HG02840 (cell line): ENCODE data around the gene TAS2R39.
"Not testable (repeated sequence)": the region's sequence is repeated elsewhere in the genome, so short reads cannot be mapped to it uniquely, and the experiment has no call there.

ENCODE experiments used
- ATAC-seq: cut with Tn5 transposase; IDR thresholded peaks from one replicate; pipeline ENCODE4 v1.9.1; 2021; ENCODE audit warnings: mild to moderate bottlenecking, moderate library complexity, moderate number of reproducible peaks; ENCODE audit not compliant: unreplicated experiment, low FRiP score

The TAS2R39 gene

DNA sequence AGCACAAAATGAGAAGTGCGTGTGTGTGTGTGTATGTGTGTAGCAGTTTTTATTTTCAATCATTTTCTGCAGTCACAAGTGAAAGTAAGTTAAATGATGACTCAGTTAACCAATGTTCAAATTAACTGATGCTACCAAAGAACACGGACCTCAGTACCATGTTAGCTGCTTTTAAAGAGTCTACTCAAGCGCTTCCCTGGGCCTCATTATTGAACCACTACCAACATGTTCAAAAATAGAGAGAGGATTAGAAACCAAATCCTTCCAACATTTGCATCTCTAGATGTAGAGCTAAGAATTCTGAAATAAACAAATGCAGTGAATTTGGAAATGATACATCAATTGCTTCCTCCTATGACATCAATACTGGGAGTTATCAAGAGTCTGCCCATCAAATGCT is at the start of gene TAS2R39:
Gene TAS2R39, plus strand, starts transcription at position 396 of the 400 bp plus-strand sequence. Its CDS starts 0 bp downstream, at position 396.
- no peak for ATAC-seq

- ATAC-seq = no peak
These were observed 36.1 kb upstream of the TAS2R39 start for GRCh38 chr7:143147070-143147469.

GRCh38 chr7:143148050-143148449 is 35.2 kb upstream of the TAS2R39 start:
- ATAC-seq = no peak

GRCh38 chr7:143148651-143149050 is 34.6 kb upstream of the TAS2R39 start:
- no peak for ATAC-seq

DNA sequence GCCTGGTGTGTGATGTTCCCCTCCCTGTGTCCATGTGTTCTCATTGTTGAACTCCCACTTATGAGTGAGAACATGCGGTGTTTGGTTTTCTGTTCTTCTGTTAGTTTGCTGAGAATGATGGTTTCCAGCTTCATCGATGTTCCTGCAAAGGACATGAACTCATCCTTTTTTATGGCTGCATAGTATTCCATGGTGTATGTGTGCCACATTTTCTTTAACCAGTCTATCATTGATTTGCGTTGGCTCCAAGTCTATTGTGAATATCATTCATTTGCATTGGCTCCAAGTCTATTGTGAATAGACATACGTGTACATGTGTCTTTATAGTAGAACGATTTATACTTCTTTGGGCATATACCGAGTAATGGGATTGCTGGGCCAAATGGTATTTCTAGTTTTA is 32.5 kb upstream of the TAS2R39 start:
- ATAC-seq = not testable (repeated sequence)

DNA sequence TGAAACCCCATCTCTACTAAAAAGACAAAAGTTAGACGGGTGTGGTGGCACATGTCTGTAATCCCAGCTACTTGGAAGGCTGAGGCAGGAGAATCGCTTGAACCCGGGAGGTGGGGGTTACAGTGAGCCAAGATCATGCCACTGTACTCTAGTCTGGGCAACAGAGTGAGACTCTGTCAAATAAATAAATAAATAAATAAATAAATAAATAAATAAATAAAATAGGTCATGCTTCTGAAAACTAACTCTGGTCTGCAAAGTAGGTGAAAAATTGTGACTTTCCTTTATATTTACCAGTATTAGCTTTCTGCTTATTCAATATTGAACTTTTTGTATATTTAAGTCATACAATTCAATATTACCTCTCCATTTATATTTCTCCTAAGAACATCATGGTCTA is 24.6 kb upstream of the TAS2R39 start:
- ATAC-seq = not testable (repeated sequence)

- no peak for ATAC-seq
These were observed 11.5 kb upstream of the TAS2R39 start for GRCh38 chr7:143171697-143172096.

GRCh38 chr7:143172354-143172753 is 10.9 kb upstream of the TAS2R39 start:
- no peak for ATAC-seq

DNA sequence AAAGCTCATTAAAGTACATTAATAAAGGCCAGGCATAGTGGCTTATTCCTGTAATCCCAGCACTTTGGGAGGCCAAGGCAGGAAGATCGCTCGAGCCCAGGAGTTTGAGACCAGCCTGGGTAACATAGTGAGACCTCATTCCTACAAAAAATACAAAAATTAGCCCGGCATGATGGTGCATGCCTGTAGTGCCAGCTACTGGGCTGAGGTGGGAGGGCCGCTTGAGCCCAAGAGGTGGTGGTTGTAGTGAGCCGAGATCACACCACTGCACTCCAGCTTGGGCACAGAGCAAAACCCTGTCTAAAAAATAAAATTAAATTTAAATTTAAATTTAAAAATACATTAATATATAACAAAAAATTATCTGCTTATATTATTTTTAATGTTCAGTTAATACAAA is 7.1 kb upstream of the TAS2R39 start:
- no peak for ATAC-seq

DNA sequence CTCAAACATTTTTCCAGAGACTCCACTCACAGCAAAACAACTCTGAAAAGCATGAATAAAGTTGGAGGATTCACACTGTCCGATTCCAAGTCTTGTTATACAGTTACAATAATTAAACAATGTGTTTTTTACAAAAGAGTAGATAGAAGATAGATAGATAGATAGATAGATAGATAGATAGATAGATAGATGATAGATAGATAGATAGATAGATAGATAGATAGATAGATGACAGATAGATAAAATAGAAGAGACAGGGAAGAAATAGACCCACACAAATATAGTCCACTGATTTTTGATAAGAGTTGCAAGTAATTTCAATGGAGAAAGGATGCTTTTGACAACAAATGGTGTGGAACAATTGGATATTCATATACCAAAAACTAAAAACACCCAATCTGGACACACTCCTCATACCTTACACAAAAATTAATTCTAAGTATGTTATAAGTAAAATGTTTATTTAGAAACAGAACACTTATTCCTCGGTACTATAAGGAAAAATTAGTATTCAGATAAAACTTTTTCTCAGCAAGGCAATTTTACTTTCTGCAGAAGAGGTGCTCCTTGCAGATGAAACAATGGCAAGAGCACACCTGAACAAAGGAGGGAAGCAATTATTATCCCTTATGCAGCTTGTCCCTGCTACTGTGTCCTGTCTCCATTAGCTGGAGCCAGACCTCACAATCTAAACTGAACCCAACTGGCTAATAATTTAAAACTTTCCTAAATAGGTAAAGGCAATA is 5.7 kb upstream of the TAS2R39 start:
- no peak for ATAC-seq

GRCh38 chr7:143180771-143181170 is 2.4 kb upstream of the TAS2R39 start:
- not testable (repeated sequence) for ATAC-seq

DNA sequence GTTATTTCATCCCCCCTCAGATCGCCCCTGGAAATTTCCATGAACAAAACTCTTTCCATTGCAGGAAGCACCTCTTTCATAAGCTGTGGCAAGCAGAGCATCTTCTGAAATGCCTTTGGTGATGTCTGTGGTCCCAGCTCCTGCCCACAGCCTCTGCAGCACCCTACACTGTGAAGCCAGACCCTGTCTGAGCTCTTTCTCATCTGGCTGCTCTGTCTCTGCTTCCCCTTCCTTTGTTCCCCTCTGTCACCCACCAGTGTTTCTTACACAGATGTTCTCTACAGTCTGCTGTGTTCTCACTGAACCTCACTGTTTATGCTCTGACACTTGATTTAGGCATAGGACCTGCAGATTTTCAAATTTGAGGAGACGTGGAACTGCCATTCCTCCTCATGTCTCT is 1.9 kb upstream of the TAS2R39 start:
- no peak for ATAC-seq

DNA sequence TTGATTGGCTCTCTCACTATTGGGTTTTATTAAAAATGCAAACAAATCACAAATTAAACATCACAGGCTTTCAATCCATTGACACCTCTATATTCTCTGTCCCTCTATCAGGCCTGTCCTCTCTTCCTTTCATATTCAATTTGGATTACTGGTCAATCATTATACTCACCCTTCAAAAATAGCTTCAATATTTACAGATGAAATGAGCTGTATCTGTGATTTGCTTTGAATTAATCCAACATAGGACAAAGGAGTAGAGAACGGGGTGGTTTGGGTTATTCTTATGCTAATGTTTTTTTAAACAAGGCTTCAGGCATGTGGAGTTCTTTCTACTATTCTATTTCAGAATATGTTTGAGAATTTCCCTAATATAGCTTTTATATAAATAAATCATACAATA is 2.3 kb downstream of the TAS2R39 start:
- ATAC-seq = no peak

DNA sequence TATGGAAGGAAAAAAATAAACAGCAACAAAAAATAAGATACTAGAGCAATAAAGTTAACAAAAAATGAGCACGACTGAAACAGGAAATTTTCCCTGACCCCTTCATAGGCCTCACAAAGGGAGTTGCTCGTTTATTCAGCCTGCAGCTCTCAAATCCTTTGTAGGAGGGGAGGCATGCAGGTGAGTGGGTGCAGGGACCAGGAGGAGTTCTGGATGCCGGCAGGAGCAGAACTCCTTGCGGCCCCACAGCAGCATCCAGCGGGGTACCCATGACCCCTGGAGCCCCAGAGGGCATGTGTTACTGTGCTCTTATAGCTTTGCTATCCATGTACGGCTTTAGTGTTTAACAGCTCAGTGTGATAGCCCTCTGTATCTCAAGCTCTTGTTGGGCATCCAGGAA is 5.8 kb downstream of the TAS2R39 start:
- ATAC-seq = no peak

DNA sequence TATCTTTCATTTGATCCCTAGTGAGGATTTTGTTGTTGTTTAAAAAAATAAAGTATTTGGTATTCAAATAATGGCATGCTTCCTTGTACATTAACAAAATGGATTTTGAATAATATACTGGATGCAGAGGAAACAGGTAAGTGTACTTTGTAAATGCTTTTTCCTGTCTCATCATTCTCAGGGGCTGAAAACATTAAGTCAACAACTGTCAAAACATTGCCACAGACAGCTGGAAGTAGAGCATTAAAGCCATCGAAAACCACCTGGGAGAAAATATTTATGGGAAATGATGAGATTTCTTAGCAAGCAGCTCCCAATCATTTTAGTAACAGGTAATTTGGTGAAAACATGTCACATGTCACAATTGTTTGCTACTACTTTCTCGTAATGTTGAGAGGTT is 10.7 kb downstream of the TAS2R39 start:
- no peak for ATAC-seq

DNA sequence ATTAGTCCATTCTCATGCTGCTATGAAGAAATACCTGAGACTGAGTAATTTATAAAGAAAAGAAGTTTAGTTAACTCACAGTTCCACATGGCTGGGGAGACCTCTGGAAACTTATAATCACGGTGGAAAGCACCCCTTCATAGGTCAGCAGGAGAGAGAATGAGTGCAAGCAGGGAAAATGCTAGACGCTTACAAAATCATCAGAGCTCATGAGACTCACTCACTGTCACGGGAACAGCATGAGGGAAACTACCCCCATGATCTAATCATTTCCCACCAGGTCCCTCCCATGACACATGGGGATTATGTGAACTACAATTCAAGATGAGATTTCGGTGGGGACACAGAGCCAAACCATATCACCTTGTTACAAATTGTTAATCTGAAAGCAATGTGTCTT is 15.8 kb downstream of the TAS2R39 start:
- ATAC-seq = no peak

DNA sequence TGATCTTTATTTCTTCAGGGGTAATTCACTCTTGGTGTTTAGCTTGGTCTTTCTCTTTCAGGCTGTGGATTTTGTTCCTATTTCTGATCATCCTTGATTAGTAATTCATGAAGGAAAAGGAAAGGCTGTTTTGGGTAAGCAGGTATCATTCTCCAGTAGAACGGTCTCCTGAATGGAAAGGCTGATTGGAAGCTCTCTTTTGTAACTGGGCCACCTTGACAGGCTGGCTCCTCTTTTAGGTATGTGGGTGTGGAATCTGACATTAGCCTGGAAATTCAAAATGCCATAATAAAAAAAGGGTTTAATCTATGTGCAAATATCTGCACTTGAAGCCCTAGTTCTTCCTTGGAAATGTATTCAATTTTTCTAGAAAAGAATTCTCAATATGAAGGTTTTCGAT is 18.9 kb downstream of the TAS2R39 start:
- ATAC-seq = no peak

DNA sequence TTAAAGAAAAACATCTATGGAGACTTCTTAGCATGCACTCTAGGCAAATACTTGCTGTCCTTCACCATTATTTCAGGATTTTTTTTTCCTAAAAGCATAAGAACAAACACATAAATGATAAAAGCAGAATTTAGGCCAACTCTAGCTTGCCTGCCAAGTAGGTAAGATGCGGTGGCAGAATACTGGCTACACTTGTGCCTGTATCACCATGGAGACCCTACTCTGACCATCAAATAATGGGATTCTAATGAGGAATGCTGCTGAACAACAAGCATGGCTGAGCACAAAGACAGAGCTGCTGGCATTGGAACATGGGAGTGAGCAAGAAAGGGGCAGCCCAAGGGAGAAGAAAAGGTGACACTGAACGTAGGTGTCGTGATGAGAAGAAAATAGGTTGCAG is 20.2 kb downstream of the TAS2R39 start:
- ATAC-seq = no peak

- no peak for ATAC-seq
These were observed 22.5 kb downstream of the TAS2R39 start for GRCh38 chr7:143205560-143206293.

DNA sequence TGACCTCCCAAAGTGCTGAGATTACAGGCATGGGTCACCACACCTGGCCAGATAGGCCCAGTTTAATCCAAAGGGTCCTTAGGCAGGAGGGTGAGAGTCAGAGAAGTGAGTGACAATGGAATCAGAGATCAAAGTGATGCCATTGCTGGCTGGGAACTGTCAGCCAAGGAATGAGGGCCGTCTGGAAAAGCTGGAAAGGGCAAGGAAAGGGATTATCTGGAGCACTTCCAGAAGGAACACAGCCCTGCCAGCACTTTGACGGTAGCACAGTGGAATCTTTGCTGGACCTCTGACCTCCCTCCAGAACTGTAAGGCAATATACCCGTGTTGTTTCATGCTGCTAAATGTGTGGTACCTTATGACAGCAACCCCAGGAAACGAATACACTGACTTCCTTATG is 27.3 kb downstream of the TAS2R39 start:
- ATAC-seq = no peak

DNA sequence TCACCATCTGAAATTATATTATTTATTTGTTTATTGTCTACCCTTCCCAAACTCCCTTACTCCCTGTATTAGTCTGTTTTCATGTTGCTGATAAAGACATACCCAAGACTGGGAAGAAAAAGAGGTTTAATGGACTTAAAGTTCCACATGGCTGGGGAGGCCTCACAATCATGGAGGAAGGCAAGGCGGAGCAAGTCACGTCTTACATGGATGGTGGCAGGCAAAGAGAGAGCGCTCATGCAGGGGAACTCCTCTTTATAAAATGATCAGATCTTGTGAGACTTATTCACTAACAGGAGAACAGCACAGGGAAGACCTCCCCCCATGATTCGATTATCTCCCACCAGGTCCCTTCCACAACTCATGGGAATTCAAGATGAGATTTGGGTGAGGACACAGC is 30.3 kb downstream of the TAS2R39 start:
- not testable (repeated sequence) for ATAC-seq
